Activated naive CD8-positive, alpha-beta T cell treated with anti-CD3 and anti-CD28 coated beads, Interleukin-2, amount 50 U/mL, for 24 hours (primary cell): Measurements from ENCODE around the gene SLC51B.
"Not testable (repeated sequence)": the region's sequence is repeated elsewhere in the genome, so short reads cannot be mapped to it uniquely, and the experiment has no call there.

Experiments used
- ATAC-seq: fragments of 150-1000 bp; cut with Tn5 transposase; one replicate; pipeline ENCODE4 v1.10.0; 2021
- DNase-seq: peaks from one replicate; pipeline ENCODE4 v3.0.0; 2021
- H3K27ac Mint-ChIP-seq: one replicate; pipeline ENCODE4 v1.8.0; 2021; ENCODE audit warnings: mild to moderate bottlenecking, mixed read lengths
- H3K27me3 Mint-ChIP-seq: one replicate; pipeline ENCODE4 v1.8.0; 2021; ENCODE audit warnings: mixed read lengths
- H3K36me3 Mint-ChIP-seq: one replicate; pipeline ENCODE4 v1.8.0; 2021; ENCODE audit warnings: low read depth, mixed read lengths
- H3K4me1 Mint-ChIP-seq: one replicate; pipeline ENCODE4 v1.8.0; 2021; ENCODE audit warnings: mixed read lengths
- H3K4me3 Mint-ChIP-seq: one replicate; pipeline ENCODE4 v1.8.0; 2021; ENCODE audit warnings: mild to moderate bottlenecking, moderate library complexity, mixed read lengths
- H3K9me3 Mint-ChIP-seq: one replicate; pipeline ENCODE4 v1.8.0; 2021; ENCODE audit warnings: mixed read lengths

The SLC51B gene

DNA sequence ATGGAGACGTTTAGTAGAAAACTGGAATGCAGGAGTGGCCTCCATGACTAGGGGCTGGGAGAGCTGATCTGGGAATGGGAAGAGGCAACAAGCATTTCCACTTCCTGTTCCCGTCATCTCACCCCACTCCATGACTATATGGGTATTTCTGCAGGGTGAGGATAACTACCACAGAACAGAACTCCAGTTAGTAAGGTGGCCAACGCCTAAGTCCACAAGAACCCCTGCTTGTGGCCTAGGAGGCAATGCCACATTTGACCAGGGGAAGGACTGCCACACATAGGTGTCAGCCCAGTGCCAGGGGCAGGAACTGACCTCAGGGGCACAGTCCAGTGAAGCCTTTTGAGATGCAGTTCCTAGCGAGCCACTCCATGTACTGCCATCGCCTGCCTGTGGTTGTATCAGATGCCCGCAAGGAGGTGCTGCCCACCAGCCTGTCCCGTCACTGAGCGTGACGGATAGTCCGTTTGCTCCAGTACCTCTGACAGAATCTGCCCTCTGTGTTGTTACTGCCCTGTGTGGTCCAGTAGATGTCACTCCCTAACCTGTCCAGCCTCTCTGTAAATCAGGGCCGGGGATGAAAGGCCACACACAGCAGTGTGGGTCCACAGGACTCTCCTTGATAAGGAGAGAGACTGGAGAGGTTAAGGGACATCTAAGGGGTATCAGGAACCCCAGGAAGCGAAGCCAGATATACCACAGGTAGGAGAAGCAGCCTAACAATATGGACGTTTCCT is 12.2 kb upstream of the SLC51B start:
- H3K27ac Mint-ChIP-seq, result no peak overlapping the region
- H3K4me3 Mint-ChIP-seq, result no peak overlapping the region
- H3K36me3 Mint-ChIP-seq, result no peaks in the 10 kb centered on the region
- H3K9me3 Mint-ChIP-seq, result no peaks in the 10 kb centered on the region
- peak; percentile 72 for ATAC-seq
- H3K4me1 Mint-ChIP-seq, result peaks cover 13% of the 10 kb centered on the region
- DNase-seq, result peak; percentile 56
- H3K27me3 Mint-ChIP-seq, result peaks cover 5% of the 10 kb centered on the region

DNA sequence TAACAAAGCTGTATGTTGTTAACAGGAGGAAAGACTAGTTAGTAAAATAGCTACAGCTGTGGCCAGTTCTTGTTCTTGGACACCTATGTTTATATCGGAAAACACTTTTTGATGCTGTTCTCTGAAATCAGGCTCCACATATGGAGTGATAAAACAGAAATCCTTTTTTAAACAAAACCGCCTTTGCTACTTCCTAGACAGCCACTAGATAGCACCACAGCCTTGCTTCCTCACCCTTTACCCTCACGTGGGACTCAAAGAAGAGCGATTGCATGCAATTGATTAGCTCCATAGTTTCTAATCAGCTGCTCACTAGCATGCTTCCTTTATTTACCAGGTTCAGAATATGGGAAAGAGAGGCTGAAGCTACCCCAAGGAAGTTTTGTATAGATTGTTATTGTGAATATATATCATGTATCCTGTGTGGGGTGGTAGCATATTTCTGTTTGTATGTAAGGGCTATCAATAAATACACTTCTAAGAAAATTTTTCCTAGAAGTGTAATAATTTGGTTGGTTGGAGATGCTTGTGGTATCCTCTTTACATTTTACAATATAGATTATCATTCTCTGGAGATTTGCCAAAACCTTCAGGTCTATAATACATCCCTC is 11.4 kb upstream of the SLC51B start:
- Mint-ChIP-seq H3K4me3 (no peak overlapping the region), H3K9me3 (no peaks in the 10 kb centered on the region), H3K27ac (no peak overlapping the region), H3K4me1 (peaks cover 7% of the 10 kb centered on the region), H3K27me3 (peaks cover 5% of the 10 kb centered on the region), H3K36me3 (no peaks in the 10 kb centered on the region)
- DNase-seq (no peak), ATAC-seq (peak; percentile 31)

DNA sequence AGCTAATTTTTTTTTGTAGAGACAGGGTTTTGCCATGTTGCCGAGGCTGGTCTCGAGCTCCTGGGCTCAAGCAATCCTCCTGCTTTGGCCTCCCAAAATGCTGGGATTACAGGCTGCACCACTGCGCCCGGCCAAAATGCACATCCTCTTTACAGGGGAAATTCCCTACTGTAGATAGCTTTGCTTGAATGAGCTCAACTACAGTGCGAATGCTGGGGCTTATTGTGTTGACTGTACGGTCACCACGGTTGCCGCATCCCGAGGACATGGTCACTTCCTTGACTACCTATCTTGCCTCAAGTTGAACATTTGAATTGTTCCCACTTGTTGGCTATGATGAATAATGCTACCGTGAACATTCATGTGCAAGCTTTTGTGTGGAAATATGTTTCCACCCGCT is 10.5 kb upstream of the SLC51B start:
- no peaks in the 10 kb centered on the region for H3K36me3 Mint-ChIP-seq
- DNase-seq (no peak), ATAC-seq (no peak)
- peaks cover 5% of the 10 kb centered on the region for H3K27me3 Mint-ChIP-seq
- H3K4me1 Mint-ChIP-seq, result peaks cover 7% of the 10 kb centered on the region
- no peak overlapping the region for H3K27ac Mint-ChIP-seq
- H3K4me3 Mint-ChIP-seq, result no peak overlapping the region
- H3K9me3 Mint-ChIP-seq, result no peaks in the 10 kb centered on the region

DNA sequence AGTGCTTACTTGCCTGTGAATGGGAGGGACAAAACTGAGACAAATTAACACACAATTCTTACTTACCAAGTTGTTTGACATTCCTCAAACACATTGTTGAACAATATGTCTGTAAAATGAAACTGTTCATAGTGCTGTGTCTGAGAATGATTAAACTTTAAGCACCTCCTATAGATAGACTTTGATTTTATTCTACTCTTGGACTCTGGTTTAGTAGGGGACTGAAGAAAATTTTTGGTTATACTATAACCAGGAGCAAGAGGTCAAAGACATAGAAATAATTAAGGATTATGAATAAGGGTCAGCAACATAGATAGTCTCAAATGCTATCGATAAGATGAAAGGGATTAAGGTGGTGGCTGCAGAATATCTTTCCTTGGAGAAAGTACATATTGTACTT is 7.9 kb upstream of the SLC51B start:
- H3K9me3 Mint-ChIP-seq, result no peaks in the 10 kb centered on the region
- H3K27ac Mint-ChIP-seq, result no peak overlapping the region
- H3K36me3 Mint-ChIP-seq, result no peaks in the 10 kb centered on the region
- no peak for ATAC-seq
- H3K4me3 Mint-ChIP-seq, result no peak overlapping the region
- H3K4me1 Mint-ChIP-seq, result peaks cover 7% of the 10 kb centered on the region
- no peaks in the 10 kb centered on the region for H3K27me3 Mint-ChIP-seq
- no peak for DNase-seq

DNA sequence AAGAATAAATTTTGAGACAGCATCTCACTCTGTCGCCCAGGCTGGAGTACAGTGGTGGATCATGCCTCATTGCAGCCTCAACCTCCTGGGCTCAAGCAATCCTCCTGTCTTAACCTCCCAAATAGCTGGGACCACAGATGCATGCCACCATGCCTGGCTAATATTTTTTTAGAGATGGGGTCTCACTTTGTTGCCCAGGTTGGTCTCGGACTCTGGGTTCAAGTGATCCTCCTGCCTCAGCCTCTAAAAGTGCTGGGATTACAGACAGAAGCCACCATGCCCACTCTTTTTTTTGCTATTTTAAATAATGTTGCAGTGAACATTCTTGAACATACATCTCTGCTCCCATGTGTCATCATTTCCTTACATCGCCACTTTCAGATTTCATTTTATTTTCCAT is 6.8 kb upstream of the SLC51B start:
- H3K9me3 Mint-ChIP-seq, result no peaks in the 10 kb centered on the region
- H3K4me3 Mint-ChIP-seq, result no peak overlapping the region
- no peaks in the 10 kb centered on the region for H3K36me3 Mint-ChIP-seq
- DNase-seq (no peak), ATAC-seq (no peak)
- H3K27ac Mint-ChIP-seq, result no peak overlapping the region
- no peaks in the 10 kb centered on the region for H3K27me3 Mint-ChIP-seq
- peaks cover 3% of the 10 kb centered on the region for H3K4me1 Mint-ChIP-seq

DNA sequence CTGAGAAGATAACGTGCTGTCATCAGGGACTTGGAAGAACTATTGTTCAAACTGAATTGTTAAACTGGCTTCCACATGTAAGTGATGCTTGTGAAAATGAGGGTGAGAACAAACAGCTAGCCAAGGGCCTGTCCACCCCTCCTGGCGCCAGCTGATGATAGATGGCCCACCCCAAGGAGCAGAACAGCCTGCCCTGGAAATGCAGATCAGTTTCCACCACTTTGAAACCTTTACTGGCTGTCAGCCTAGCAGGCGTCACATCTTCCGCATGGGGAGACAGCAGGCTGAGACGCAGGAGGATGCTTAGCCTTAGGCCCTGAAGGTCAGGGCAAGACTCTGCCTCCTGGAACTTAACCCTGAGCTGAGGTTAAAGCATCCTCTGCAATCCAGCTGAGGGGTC is 6.4 kb upstream of the SLC51B start:
- DNase-seq (no peak), ATAC-seq (no peak)
- Mint-ChIP-seq H3K9me3 (no peaks in the 10 kb centered on the region), H3K27me3 (no peaks in the 10 kb centered on the region), H3K27ac (no peak overlapping the region), H3K36me3 (no peaks in the 10 kb centered on the region), H3K4me3 (no peak overlapping the region), H3K4me1 (peaks cover under 1% of the 10 kb centered on the region)

DNA sequence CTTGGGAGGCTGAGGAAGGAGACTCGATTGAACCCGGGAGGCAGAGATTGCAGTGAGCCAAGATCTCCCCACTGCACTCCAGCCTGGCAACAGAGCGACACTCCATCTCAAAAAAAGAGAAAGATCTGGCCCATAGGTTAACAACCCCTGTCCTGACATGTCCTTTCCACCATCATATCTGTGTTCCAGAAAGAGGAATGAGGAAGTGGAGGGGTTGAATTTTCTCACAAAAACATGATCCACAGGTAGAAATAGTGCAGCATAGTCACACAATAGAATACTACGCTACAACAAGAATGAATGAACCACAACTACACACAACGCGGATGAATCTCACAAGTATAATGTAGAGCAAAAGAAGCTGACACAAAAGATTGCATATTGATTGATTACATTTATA is 4.7 kb upstream of the SLC51B start:
- Mint-ChIP-seq H3K4me1 (no peaks in the 10 kb centered on the region), H3K4me3 (no peak overlapping the region), H3K9me3 (no peaks in the 10 kb centered on the region), H3K36me3 (no peaks in the 10 kb centered on the region), H3K27ac (no peak overlapping the region), H3K27me3 (peaks cover 4% of the 10 kb centered on the region)
- DNase-seq (no peak), ATAC-seq (no peak)

DNA sequence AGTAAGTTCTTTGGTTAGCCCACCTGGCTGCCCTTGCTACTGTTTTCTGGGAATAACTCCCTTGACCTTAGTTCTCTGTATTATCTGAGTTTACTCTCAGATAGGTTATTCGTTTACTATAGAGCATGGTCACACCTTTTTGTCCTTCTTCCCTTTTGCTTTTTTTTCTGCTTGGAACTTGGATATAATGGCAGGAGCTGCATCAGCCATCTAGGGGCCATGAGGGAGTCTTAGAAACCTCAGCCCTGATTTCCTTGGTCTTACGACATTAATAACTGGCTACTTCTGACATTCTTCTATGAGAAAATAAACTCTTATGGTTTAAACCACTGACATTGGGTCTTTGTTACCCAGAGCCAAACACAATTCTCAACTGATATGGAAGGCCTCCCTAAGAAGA is 3.4 kb upstream of the SLC51B start:
- Mint-ChIP-seq H3K27me3 (peaks cover 5% of the 10 kb centered on the region), H3K36me3 (no peaks in the 10 kb centered on the region), H3K27ac (no peak overlapping the region), H3K9me3 (no peaks in the 10 kb centered on the region), H3K4me1 (no peaks in the 10 kb centered on the region), H3K4me3 (no peak overlapping the region)
- DNase-seq (no peak), ATAC-seq (no peak)

DNA sequence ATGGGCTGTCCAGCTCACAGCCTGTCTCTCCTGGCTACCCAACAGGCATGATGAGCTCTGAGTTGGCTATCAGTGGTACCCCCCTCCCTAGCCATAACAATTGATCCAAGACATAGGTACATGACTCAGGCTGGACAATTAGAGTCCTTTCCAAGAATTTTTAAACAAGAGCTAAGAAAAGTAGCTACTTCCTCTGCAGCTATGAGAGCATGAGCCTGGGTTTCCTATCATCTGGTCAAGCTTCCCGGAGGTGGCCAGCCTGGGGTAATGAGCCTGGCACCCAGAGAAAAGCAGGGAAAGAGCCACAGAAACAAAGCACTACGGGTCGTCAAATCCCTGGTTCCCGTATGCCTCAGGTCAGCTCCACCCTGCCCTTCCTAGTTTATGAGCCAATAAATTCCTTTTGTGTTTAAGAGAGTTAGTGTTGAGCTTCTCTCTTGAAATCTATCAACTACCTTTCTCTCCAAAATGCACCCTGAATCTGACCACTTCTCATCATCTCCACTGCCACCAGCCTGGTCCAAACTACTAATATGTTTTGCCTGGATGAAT is 2.3 kb upstream of the SLC51B start:
- Mint-ChIP-seq H3K27me3 (peaks cover 5% of the 10 kb centered on the region), H3K27ac (no peak overlapping the region), H3K9me3 (no peaks in the 10 kb centered on the region), H3K4me3 (no peak overlapping the region), H3K36me3 (no peaks in the 10 kb centered on the region), H3K4me1 (no peaks in the 10 kb centered on the region)
- no peak for ATAC-seq
- no peak for DNase-seq

DNA sequence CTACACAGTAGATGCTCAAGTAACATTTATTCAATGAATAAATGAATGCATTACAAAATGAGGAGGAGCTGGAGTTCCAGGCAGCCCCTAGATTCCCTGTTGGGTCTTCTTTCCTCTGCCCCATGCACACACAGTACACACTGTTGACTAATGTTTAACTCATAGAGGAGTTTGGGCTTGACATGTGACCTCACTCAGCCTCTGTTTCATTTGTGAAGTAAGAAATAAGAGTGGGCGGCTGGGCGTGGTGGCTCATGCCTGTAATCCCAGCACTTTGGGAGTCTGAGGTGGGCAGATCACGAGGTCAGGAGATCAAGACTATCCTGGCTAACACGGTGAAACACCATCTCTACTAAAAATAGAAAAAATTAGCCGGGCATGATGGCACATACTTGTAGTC is 969 bp upstream of the SLC51B start:
- H3K27ac Mint-ChIP-seq, DNase-seq, H3K4me3 Mint-ChIP-seq, H3K4me1 Mint-ChIP-seq, H3K9me3 Mint-ChIP-seq, H3K27me3 Mint-ChIP-seq, H3K36me3 Mint-ChIP-seq: not testable (repeated sequence)
- ATAC-seq, result peak; percentile 76

DNA sequence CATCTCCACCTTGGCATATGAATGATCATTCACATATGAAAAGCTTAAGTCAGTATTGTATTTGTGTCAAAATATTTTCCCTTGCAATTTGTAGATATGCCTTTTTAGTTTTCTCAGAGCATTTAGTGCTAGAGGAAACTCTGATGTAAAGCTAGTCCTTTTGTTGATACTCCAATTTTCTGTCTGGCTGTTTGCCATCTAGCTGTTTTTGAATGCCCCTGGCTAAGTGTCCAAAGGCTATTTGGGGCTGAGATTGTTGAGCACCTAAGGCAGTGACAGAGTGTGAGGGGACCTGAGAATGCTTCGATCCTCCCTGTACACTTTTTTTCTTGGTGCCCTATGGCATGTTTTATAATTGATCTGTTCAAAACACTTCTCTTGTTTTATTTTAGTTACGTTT is 3.1 kb downstream of the SLC51B start:
- Mint-ChIP-seq H3K27ac (no peak overlapping the region), H3K9me3 (no peaks in the 10 kb centered on the region), H3K4me1 (peaks cover 15% of the 10 kb centered on the region), H3K4me3 (no peak overlapping the region), H3K36me3 (no peaks in the 10 kb centered on the region), H3K27me3 (peaks cover 5% of the 10 kb centered on the region)
- no peak for DNase-seq
- ATAC-seq, result no peak

DNA sequence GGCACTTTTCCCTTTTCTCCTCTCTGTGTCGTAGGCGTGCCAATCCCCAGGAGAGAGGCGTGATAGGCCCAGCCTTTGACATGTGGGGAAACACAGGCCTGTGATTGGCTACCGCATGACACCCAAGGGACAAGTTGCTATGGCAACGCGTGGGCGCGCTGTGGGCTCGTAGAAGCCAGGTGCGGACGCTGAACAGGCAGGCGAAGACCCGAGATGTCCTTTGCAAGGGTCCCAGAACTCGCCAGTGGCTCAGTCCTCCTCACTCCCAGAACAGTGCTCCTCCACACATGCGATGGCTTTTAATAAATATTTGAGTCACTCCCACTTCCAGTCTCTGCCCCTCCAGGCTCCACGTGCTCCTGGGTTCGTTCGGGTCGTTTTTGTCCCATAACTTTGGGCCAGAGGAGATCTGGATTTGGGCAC is 4.2 kb downstream of the SLC51B start:
- ATAC-seq, result peak; percentile 90
- Mint-ChIP-seq H3K9me3 (no peaks in the 10 kb centered on the region), H3K4me3 (peak overlapping the region; percentile 28), H3K36me3 (no peaks in the 10 kb centered on the region), H3K4me1 (peaks cover 15% of the 10 kb centered on the region), H3K27me3 (peaks cover 2% of the 10 kb centered on the region), H3K27ac (no peak overlapping the region)
- DNase-seq, result peak; percentile 87

DNA sequence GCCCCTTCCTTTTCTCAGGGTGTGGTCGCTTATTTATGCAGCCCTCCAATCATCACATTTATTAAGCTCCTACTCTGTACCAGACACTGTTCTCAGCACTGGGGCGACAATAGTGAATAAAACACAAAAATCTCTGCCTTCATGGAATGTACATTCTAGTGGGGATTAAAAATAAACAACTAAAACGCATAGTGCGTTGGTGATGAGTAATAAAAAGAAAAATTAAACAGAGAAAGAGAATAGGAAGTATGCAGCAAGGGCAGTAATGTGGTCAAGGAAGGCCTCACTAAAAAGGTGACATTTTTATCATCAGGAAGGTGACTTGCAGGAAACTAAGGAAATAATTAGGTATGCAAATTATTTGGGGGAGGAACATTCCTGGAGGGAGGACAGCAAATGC is 5.1 kb downstream of the SLC51B start:
- H3K4me3 Mint-ChIP-seq, result no peak overlapping the region
- H3K27ac Mint-ChIP-seq, result no peak overlapping the region
- no peaks in the 10 kb centered on the region for H3K9me3 Mint-ChIP-seq
- ATAC-seq (no peak), DNase-seq (no peak)
- H3K27me3 Mint-ChIP-seq, result peaks cover 2% of the 10 kb centered on the region
- H3K36me3 Mint-ChIP-seq, result no peaks in the 10 kb centered on the region
- peaks cover 15% of the 10 kb centered on the region for H3K4me1 Mint-ChIP-seq

DNA sequence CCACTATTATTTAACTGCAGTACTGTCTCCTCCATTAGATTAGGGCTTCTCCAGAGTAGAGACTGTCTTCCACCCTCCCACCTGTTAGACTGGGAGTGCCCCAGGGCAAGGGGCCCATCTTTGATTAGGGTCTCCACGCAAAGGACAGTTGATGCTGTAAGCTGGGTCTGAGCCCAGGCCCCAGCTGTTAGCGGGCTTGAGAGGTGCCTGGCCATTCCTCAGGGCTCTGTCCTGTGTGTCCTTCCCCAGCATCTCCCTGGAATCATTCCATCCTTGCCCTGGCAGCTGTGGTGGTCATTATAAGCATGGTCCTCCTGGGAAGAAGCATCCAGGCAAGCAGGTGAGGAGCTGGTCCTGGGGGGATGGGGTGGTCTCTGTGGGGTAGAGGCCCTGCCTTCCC is 6.1 kb downstream of the SLC51B start:
- no peaks in the 10 kb centered on the region for H3K27me3 Mint-ChIP-seq
- no peak for ATAC-seq
- DNase-seq, result no peak
- H3K9me3 Mint-ChIP-seq, result no peaks in the 10 kb centered on the region
- no peak overlapping the region for H3K27ac Mint-ChIP-seq
- no peaks in the 10 kb centered on the region for H3K36me3 Mint-ChIP-seq
- peaks cover 15% of the 10 kb centered on the region for H3K4me1 Mint-ChIP-seq
- no peak overlapping the region for H3K4me3 Mint-ChIP-seq

DNA sequence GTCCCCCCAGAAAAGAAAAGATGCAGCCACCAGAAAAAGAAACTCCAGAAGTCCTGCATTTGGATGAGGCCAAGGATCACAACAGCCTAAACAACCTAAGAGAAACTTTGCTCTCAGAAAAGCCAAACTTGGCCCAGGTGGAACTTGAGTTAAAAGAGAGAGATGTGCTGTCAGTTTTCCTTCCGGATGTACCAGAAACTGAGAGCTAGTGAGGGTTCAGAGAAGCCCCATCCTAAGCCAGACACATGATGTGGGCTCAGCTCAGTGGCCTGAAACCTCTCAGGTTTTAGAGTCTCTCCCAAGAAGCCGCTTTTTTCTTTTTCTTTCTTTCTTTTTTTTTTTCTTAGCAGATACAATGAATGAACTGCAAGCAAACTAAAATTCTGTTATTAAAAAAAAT is 7.8 kb downstream of the SLC51B start:
- Mint-ChIP-seq H3K27me3 (peaks cover 2% of the 10 kb centered on the region), H3K27ac (no peak overlapping the region), H3K4me1 (peaks cover 15% of the 10 kb centered on the region), H3K4me3 (no peak overlapping the region), H3K9me3 (no peaks in the 10 kb centered on the region), H3K36me3 (no peaks in the 10 kb centered on the region)
- ATAC-seq, result no peak
- no peak for DNase-seq
